Activated T-helper 2 cell treated with anti-CD3 and anti-CD28 coated beads, Interferon-gamma antibody, Interleukin-2, Interleukin-4, amounts not matched to agents 10 μg/mL and 5 μg/mL and 100 μg/mL, durations not matched to agents 14 hours and 24 hours and 36 hours (primary cell): Measurements from ENCODE around the gene HEPHL1. TPM values are rescaled to one million over a fixed set of nuclear protein-coding genes. Genes with fewer than 3 reads are reported as not detected.

Experiments
- DNase-seq: peaks from one replicate; pipeline ENCODE4 v3.0.0; 2021; ENCODE audit warnings: low spot score
- H3K27ac Mint-ChIP-seq: one replicate; pipeline ENCODE4 v1.8.0; 2021; ENCODE audit warnings: mixed read lengths
- H3K27me3 Mint-ChIP-seq: one replicate; pipeline ENCODE4 v1.8.0; 2021; ENCODE audit warnings: low read depth, mixed read lengths
- H3K36me3 Mint-ChIP-seq: one replicate; pipeline ENCODE4 v1.8.0; 2021; ENCODE audit warnings: low read depth, mixed read lengths
- H3K4me1 Mint-ChIP-seq: one replicate; pipeline ENCODE4 v1.8.0; 2021; ENCODE audit warnings: low read depth, mixed read lengths
- H3K4me3 Mint-ChIP-seq: one replicate; pipeline ENCODE4 v1.8.0; 2021; ENCODE audit warnings: low read depth, mild to moderate bottlenecking, moderate library complexity, mixed read lengths
- H3K9me3 Mint-ChIP-seq: one replicate; pipeline ENCODE4 v1.8.0; 2021; ENCODE audit warnings: mixed read lengths
- intact Hi-C: fragments of 100-400 bp; cut with micrococcal nuclease; formaldehyde crosslinking; loops from one replicate; pipeline ENCODE4 v1.15.1; 2023
- total RNA-seq: library from RNA; stranded (reverse); gene quantifications from 2 replicates; pipeline ENCODE4 v1.2.3, GENCODE V29; 2022

Gene HEPHL1
- total RNA-seq, 1 donor from 2014 or later = not detected

- no peak for DNase-seq
- intact Hi-C loops = no loop called here
- H3K27me3 Mint-ChIP-seq = no peaks in the 10 kb centered on the region
- no peaks in the 10 kb centered on the region for H3K9me3 Mint-ChIP-seq
- H3K36me3 Mint-ChIP-seq = no peaks in the 10 kb centered on the region
- no peak overlapping the region for H3K4me3 Mint-ChIP-seq
- H3K4me1 Mint-ChIP-seq = no peaks in the 10 kb centered on the region
- H3K27ac Mint-ChIP-seq = no peak overlapping the region
Observed at GRCh38 chr11:94028436-94028835, 7.3 kb downstream of the HEPHL1 start.

GRCh38 chr11:94030059-94030458, 8.9 kb downstream of the HEPHL1 start:
- no peaks in the 10 kb centered on the region for H3K36me3 Mint-ChIP-seq
- H3K4me3 Mint-ChIP-seq = no peak overlapping the region
- no peak for DNase-seq
- H3K27me3 Mint-ChIP-seq = no peaks in the 10 kb centered on the region
- H3K27ac Mint-ChIP-seq = no peak overlapping the region
- H3K9me3 Mint-ChIP-seq = no peaks in the 10 kb centered on the region
- H3K4me1 Mint-ChIP-seq = no peaks in the 10 kb centered on the region
- intact Hi-C loops = no loop called here

GRCh38 chr11:94031625-94032024, 10.5 kb downstream of the HEPHL1 start:
- DNase-seq = no peak
- no peaks in the 10 kb centered on the region for H3K27me3 Mint-ChIP-seq
- H3K36me3 Mint-ChIP-seq = no peaks in the 10 kb centered on the region
- no peaks in the 10 kb centered on the region for H3K4me1 Mint-ChIP-seq
- no peak overlapping the region for H3K4me3 Mint-ChIP-seq
- H3K27ac Mint-ChIP-seq = no peak overlapping the region
- intact Hi-C loops = no loop called here
- H3K9me3 Mint-ChIP-seq = peaks cover 5% of the 10 kb centered on the region

- Mint-ChIP-seq H3K27me3 (no peaks in the 10 kb centered on the region), H3K4me1 (no peaks in the 10 kb centered on the region), H3K36me3 (no peaks in the 10 kb centered on the region), H3K9me3 (peaks cover 5% of the 10 kb centered on the region), H3K4me3 (no peak overlapping the region), H3K27ac (no peak overlapping the region)
- DNase-seq = no peak
- intact Hi-C loops = no loop called here
Observed at GRCh38 chr11:94032066-94032465, 10.9 kb downstream of the HEPHL1 start.

- Mint-ChIP-seq H3K27ac (no peak overlapping the region), H3K4me1 (no peaks in the 10 kb centered on the region), H3K9me3 (peaks cover 5% of the 10 kb centered on the region), H3K4me3 (no peak overlapping the region), H3K36me3 (no peaks in the 10 kb centered on the region), H3K27me3 (no peaks in the 10 kb centered on the region)
- intact Hi-C loops = no loop called here
- no peak for DNase-seq
Observed at GRCh38 chr11:94032725-94033124, 11.6 kb downstream of the HEPHL1 start.

GRCh38 chr11:94034207-94034606, 13.1 kb downstream of the HEPHL1 start:
- Mint-ChIP-seq H3K4me1 (no peaks in the 10 kb centered on the region), H3K36me3 (no peaks in the 10 kb centered on the region), H3K27ac (no peak overlapping the region), H3K9me3 (peaks cover 5% of the 10 kb centered on the region), H3K27me3 (no peaks in the 10 kb centered on the region), H3K4me3 (no peak overlapping the region)
- no peak for DNase-seq
- intact Hi-C loops = no loop called here

- H3K9me3 Mint-ChIP-seq = peaks cover 5% of the 10 kb centered on the region
- H3K27me3 Mint-ChIP-seq = no peaks in the 10 kb centered on the region
- intact Hi-C loops = no loop called here
- H3K36me3 Mint-ChIP-seq = no peaks in the 10 kb centered on the region
- no peak overlapping the region for H3K4me3 Mint-ChIP-seq
- H3K27ac Mint-ChIP-seq = no peak overlapping the region
- H3K4me1 Mint-ChIP-seq = no peaks in the 10 kb centered on the region
- no peak for DNase-seq
Observed at GRCh38 chr11:94036096-94036495, 14.9 kb downstream of the HEPHL1 start.

- intact Hi-C loops = no loop called here
- Mint-ChIP-seq H3K9me3 (no peaks in the 10 kb centered on the region), H3K27me3 (no peaks in the 10 kb centered on the region), H3K4me3 (no peak overlapping the region), H3K4me1 (no peaks in the 10 kb centered on the region), H3K27ac (no peak overlapping the region), H3K36me3 (no peaks in the 10 kb centered on the region)
- DNase-seq = no peak
Observed at GRCh38 chr11:94043241-94043640, 22.1 kb downstream of the HEPHL1 start.

- Mint-ChIP-seq H3K36me3 (no peaks in the 10 kb centered on the region), H3K4me1 (no peaks in the 10 kb centered on the region), H3K9me3 (no peaks in the 10 kb centered on the region), H3K4me3 (no peak overlapping the region), H3K27ac (no peak overlapping the region), H3K27me3 (no peaks in the 10 kb centered on the region)
- no peak for DNase-seq
- intact Hi-C loops = no loop called here
Observed at GRCh38 chr11:94046796-94047195, 25.6 kb downstream of the HEPHL1 start.

- intact Hi-C loops = no loop called here
- Mint-ChIP-seq H3K4me1 (no peaks in the 10 kb centered on the region), H3K27me3 (no peaks in the 10 kb centered on the region), H3K4me3 (no peak overlapping the region), H3K9me3 (no peaks in the 10 kb centered on the region), H3K36me3 (no peaks in the 10 kb centered on the region), H3K27ac (no peak overlapping the region)
- DNase-seq = no peak
Observed at GRCh38 chr11:94048032-94048709, 27.0 kb downstream of the HEPHL1 start.

- Mint-ChIP-seq H3K27me3 (peaks cover 2% of the 10 kb centered on the region), H3K4me1 (no peaks in the 10 kb centered on the region), H3K4me3 (no peak overlapping the region), H3K9me3 (no peaks in the 10 kb centered on the region), H3K27ac (no peak overlapping the region), H3K36me3 (no peaks in the 10 kb centered on the region)
- intact Hi-C loops = no loop called here
- DNase-seq = no peak
Observed at GRCh38 chr11:94049351-94049750, 28.2 kb downstream of the HEPHL1 start.

- Mint-ChIP-seq H3K27me3 (no peaks in the 10 kb centered on the region), H3K36me3 (no peaks in the 10 kb centered on the region), H3K27ac (no peak overlapping the region), H3K9me3 (no peaks in the 10 kb centered on the region), H3K4me3 (no peak overlapping the region), H3K4me1 (no peaks in the 10 kb centered on the region)
- intact Hi-C loops = no loop called here
- DNase-seq = no peak
Observed at GRCh38 chr11:94058630-94059029, 37.5 kb downstream of the HEPHL1 start.

GRCh38 chr11:94059065-94059464, 37.9 kb downstream of the HEPHL1 start:
- Mint-ChIP-seq H3K4me3 (no peak overlapping the region), H3K27me3 (no peaks in the 10 kb centered on the region), H3K36me3 (no peaks in the 10 kb centered on the region), H3K4me1 (no peaks in the 10 kb centered on the region), H3K9me3 (no peaks in the 10 kb centered on the region), H3K27ac (no peak overlapping the region)
- DNase-seq = no peak
- intact Hi-C loops = no loop called here

GRCh38 chr11:94060401-94060800, 39.2 kb downstream of the HEPHL1 start:
- H3K4me3 Mint-ChIP-seq = no peak overlapping the region
- no peak for DNase-seq
- H3K27me3 Mint-ChIP-seq = no peaks in the 10 kb centered on the region
- no peaks in the 10 kb centered on the region for H3K36me3 Mint-ChIP-seq
- H3K27ac Mint-ChIP-seq = no peak overlapping the region
- no peaks in the 10 kb centered on the region for H3K9me3 Mint-ChIP-seq
- H3K4me1 Mint-ChIP-seq = no peaks in the 10 kb centered on the region
- intact Hi-C loops = no loop called here
